ENCODE results near the gene CLASP1. TPM values are rescaled to one million over a fixed set of nuclear protein-coding genes. Genes with fewer than 3 reads are reported as not detected.

Gene CLASP1
- polyA plus RNA-seq, 1 donor (not counting 4 experiments of a cell fraction or from before 2014, with no cell fraction given): 16.7 TPM

DNA sequence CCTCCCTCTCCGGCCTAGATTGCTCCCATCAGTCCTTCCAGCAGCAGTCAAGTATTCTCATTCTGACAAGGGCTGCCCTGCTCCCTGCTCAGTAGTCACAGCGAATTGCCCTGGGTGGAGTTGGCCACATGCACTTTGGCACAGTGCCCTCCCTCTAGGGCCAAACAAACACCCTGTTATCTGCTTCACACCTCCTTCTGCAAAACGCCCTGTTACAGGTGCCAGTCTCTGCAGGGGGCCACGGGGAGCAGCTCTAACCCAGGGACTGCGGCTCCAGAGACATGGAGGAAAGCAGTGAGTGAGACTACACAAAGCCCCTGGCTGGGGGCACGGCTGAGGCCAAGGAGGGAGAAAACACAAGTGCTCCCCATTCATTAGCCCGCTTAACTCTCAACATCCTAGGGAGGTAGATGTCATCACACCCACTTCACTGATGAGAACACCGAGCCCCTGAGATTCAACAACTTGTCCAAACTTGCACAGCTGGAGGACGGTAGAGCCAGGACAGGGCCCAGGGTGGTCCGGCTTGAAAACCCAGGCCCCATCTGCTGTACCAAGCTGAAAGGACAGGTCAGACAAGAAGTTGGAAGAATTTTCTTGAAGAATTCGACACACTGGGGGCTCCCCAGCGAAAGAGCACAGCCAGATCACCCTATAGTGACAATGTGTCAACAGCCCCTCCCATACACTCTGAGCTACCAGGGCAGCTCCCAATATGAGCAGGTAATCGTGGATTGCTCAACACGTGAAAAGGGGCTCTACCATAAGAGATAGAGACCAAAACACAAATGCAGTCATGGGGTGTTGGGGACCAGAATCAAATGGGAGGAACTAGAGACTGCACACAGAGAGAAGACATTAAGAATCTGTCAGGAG is 355.6 kb downstream of the CLASP1 start:
- Histone ChIP-seq H3K79me2 (ENCODE audit: control insufficient read depth, insufficient read depth, low read length) (no peaks in the 10 kb centered on the region), H3K4me2 (ENCODE audit: control insufficient read depth, extremely low read depth, insufficient read depth, low read depth, low read length) (no peak overlapping the region), H3K4me1 (ENCODE audit: control insufficient read depth, extremely low read depth, insufficient read depth, low read length) (peaks cover under 1% of the 10 kb centered on the region), H3K27me3 (ENCODE audit: control insufficient read depth, extremely low read depth, insufficient read depth, low read length) (no peaks in the 10 kb centered on the region), H3K27ac (ENCODE audit: control insufficient read depth, insufficient read depth, low read length) (no peak overlapping the region), H3K4me3 (ENCODE audit: control insufficient read depth in 2 of 3, extremely low read depth in 1 of 3, insufficient read depth in 2 of 3, low read depth in 1 of 3, low read length in 3 of 3) (no peak overlapping the region), H3K9me3 (ENCODE audit: control insufficient read depth, low read depth, low read length) (no peaks in the 10 kb centered on the region), H3K9me1 (ENCODE audit: control insufficient read depth, extremely low read depth, insufficient read depth, low read length) (no peaks in the 10 kb centered on the region), H2AFZ (ENCODE audit: control insufficient read depth, low read length) (no peak overlapping the region), H4K20me1 (ENCODE audit: control insufficient read depth, extremely low read depth, insufficient read depth, low read length) (no peaks in the 10 kb centered on the region), H3K36me3 (ENCODE audit: control insufficient read depth in 2 of 2, extremely low read depth in 1 of 2, insufficient read depth in 2 of 2, low read length in 2 of 2) (no peaks in the 10 kb centered on the region), H3K9ac (ENCODE audit: control insufficient read depth, extremely low read depth, insufficient read depth, low read length) (no peak overlapping the region)
- DNase-seq (ENCODE audit: low read depth, low spot score) (no peak), FAIRE-seq (no peak)
- dilution Hi-C loops (cut with MboI; ENCODE audit: extremely low pct_ligation_motif_present, low sequenced_read_pairs): no loop called here
- TF ChIP-seq, protein P1, sequence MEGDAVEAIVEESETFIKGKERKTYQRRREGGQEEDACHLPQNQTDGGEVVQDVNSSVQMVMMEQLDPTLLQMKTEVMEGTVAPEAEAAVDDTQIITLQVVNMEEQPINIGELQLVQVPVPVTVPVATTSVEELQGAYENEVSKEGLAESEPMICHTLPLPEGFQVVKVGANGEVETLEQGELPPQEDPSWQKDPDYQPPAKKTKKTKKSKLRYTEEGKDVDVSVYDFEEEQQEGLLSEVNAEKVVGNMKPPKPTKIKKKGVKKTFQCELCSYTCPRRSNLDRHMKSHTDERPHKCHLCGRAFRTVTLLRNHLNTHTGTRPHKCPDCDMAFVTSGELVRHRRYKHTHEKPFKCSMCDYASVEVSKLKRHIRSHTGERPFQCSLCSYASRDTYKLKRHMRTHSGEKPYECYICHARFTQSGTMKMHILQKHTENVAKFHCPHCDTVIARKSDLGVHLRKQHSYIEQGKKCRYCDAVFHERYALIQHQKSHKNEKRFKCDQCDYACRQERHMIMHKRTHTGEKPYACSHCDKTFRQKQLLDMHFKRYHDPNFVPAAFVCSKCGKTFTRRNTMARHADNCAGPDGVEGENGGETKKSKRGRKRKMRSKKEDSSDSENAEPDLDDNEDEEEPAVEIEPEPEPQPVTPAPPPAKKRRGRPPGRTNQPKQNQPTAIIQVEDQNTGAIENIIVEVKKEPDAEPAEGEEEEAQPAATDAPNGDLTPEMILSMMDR (optimal IDR thresholded peaks at IDR 0.05 in 1 of 3, IDR thresholded peaks at IDR 0.05 in 1 of 3, conservative IDR thresholded peaks at IDR 0.05 in 1 of 3; ENCODE audit: extremely low read depth in 1 of 3, insufficient read depth in 2 of 3, low read length in 3 of 3): no peak
- TF ChIP-seq EZH2 (IDR thresholded peaks at IDR 0.05; ENCODE audit: low read length): no peak

DNA sequence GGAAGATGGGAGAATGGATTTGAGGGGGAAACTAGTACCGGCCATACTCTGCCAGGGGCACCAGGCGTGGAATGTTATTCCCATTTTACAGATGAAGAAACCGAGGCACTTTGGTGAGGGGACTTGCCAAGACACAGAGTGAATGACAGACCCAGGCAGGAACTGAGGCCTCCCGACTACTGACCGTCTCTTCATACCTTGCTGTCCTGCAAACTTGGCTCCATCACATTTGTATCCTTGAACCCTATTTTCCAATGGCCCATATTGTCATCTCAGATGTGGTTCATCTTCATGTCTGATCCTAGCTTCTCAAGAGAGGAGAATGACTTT is 358.0 kb downstream of the CLASP1 start:
- no peak overlapping the region for H3K9ac ChIP-seq (ENCODE audit: control insufficient read depth, extremely low read depth, insufficient read depth, low read length)
- H3K36me3 ChIP-seq (ENCODE audit: control insufficient read depth in 2 of 2, extremely low read depth in 1 of 2, insufficient read depth in 2 of 2, low read length in 2 of 2): no peaks in the 10 kb centered on the region
- H3K9me3 ChIP-seq (ENCODE audit: control insufficient read depth, low read depth, low read length): no peaks in the 10 kb centered on the region
- H3K79me2 ChIP-seq (ENCODE audit: control insufficient read depth, insufficient read depth, low read length): no peaks in the 10 kb centered on the region
- no peaks in the 10 kb centered on the region for H3K27me3 ChIP-seq (ENCODE audit: control insufficient read depth, extremely low read depth, insufficient read depth, low read length)
- H3K4me1 ChIP-seq (ENCODE audit: control insufficient read depth, extremely low read depth, insufficient read depth, low read length): peaks cover 4% of the 10 kb centered on the region
- no peak overlapping the region for H3K4me3 ChIP-seq (ENCODE audit: control insufficient read depth in 2 of 3, extremely low read depth in 1 of 3, insufficient read depth in 2 of 3, low read depth in 1 of 3, low read length in 3 of 3)
- no peak overlapping the region for H3K4me2 ChIP-seq (ENCODE audit: control insufficient read depth, extremely low read depth, insufficient read depth, low read depth, low read length)
- TF ChIP-seq, protein P1 (optimal IDR thresholded peaks at IDR 0.05 in 1 of 3, IDR thresholded peaks at IDR 0.05 in 1 of 3, conservative IDR thresholded peaks at IDR 0.05 in 1 of 3; ENCODE audit: extremely low read depth in 1 of 3, insufficient read depth in 2 of 3, low read length in 3 of 3): no peak
- TF ChIP-seq EZH2 (IDR thresholded peaks at IDR 0.05; ENCODE audit: low read length): no peak
- dilution Hi-C loops (cut with MboI; ENCODE audit: extremely low pct_ligation_motif_present, low sequenced_read_pairs): no loop called here
- FAIRE-seq: no peak
- H2AFZ ChIP-seq (ENCODE audit: control insufficient read depth, low read length): no peak overlapping the region
- DNase-seq (ENCODE audit: low read depth, low spot score): no peak
- H3K27ac ChIP-seq (ENCODE audit: control insufficient read depth, insufficient read depth, low read length): no peak overlapping the region
- no peaks in the 10 kb centered on the region for H3K9me1 ChIP-seq (ENCODE audit: control insufficient read depth, extremely low read depth, insufficient read depth, low read length)
- no peaks in the 10 kb centered on the region for H4K20me1 ChIP-seq (ENCODE audit: control insufficient read depth, extremely low read depth, insufficient read depth, low read length)

Data from keratinocyte (primary cell).